Smooth muscle cell (in vitro differentiated cells): ENCODE measurements around the gene FASN. TPM values are rescaled to one million over a fixed set of nuclear protein-coding genes. Genes with fewer than 3 reads are reported as not detected.

Experiments
- DNase-seq: peaks from one replicate; lab custom pipeline; 2025; ENCODE audit not compliant: unreplicated experiment; lab: John Stamatoyannopoulos, UW
- H2AFZ ChIP-seq: fragments of 200-600 bp; sonication (generic); 2 replicates; pipeline ENCODE4 v1.6.0; 2016; ENCODE audit warnings: antibody characterized with exemption, low read depth, mild to moderate bottlenecking
- H3F3A ChIP-seq: fragments of 200-600 bp; sonication (generic); 2 replicates; pipeline ENCODE4 v1.6.0; 2017; ENCODE audit warnings: antibody characterized with exemption, low read depth
- H3K27ac ChIP-seq: fragments of 200-600 bp; sonication (generic); 2 replicates; pipeline ENCODE4 v1.5.1; 2016; ENCODE audit warnings: low read depth, mild to moderate bottlenecking
- H3K27me3 ChIP-seq: fragments of 200-600 bp; sonication (generic); 2 replicates; pipeline ENCODE4 v1.6.1; 2016; ENCODE audit warnings: low read depth, mild to moderate bottlenecking
- H3K36me3 ChIP-seq: fragments of 200-600 bp; sonication (generic); 2 replicates; pipeline ENCODE4 v1.5.1; 2016; ENCODE audit warnings: low read depth
- H3K4me1 ChIP-seq: fragments of 200-600 bp; sonication (generic); 2 replicates; pipeline ENCODE4 v1.5.1; 2016; ENCODE audit warnings: low read depth
- H3K4me2 ChIP-seq: fragments of 200-600 bp; sonication (generic); 2 replicates; pipeline ENCODE4 v1.6.0; 2016; ENCODE audit warnings: mild to moderate bottlenecking
- H3K4me3 ChIP-seq: fragments of 200-600 bp; sonication (generic); 2 replicates; pipeline ENCODE4 v1.5.1; 2016; ENCODE audit warnings: mild to moderate bottlenecking
- H3K79me2 ChIP-seq: fragments of 200-600 bp; sonication (generic); 2 replicates; pipeline ENCODE4 v1.6.0; 2016; ENCODE audit warnings: low read depth, mild to moderate bottlenecking
- H3K9ac ChIP-seq: fragments of 200-600 bp; sonication (generic); 2 replicates; pipeline ENCODE4 v1.6.0; 2016; ENCODE audit warnings: low read depth
- H3K9me3 ChIP-seq: fragments of 200-600 bp; sonication (generic); replicated peaks from 2 replicates; pipeline ENCODE4 v1.5.1; 2016; ENCODE audit warnings: low read depth
- H4K20me1 ChIP-seq: fragments of 200-600 bp; sonication (generic); 2 replicates; pipeline ENCODE4 v1.6.0; 2016; ENCODE audit warnings: low read depth
- WGBS: methylation state at CpG from one replicate; pipeline ENCODE4 v1.1.7; 2016; ENCODE audit warnings: low lambda C conversion rate; 5-methylcytosine and 5-hydroxymethylcytosine counted together
- polyA plus RNA-seq: library from polyadenylated mRNA; unstranded; fragments of >200 nt; fragmentation: Nextera tagmentation; extraction: Ambion mirVana; gene quantifications from 2 replicates; pipeline ENCODE4 v1.2.1, GENCODE V29; 2016
- total RNA-seq: library from RNA; depleted of rRNA; stranded (reverse); fragments of >200 nt; gene quantifications from 2 replicates; pipeline ENCODE4 v1.2.3, GENCODE V29; 2014
- TF ChIP-seq, protein P1 (sequence below): fragments of 200-600 bp; sonication (generic); IDR thresholded peaks from 2 replicates; pipeline ENCODE4 v1.5.1; 2017; ENCODE audit warnings: borderline replicate concordance, mild to moderate bottlenecking, antibody characterized with exemption; ENCODE audit not compliant: insufficient read depth, poor library complexity, severe bottlenecking

The FASN gene
- total and polyA plus RNA-seq, 2 experiments from 2014 or later = 46.6 to 49.3 TPM

DNA sequence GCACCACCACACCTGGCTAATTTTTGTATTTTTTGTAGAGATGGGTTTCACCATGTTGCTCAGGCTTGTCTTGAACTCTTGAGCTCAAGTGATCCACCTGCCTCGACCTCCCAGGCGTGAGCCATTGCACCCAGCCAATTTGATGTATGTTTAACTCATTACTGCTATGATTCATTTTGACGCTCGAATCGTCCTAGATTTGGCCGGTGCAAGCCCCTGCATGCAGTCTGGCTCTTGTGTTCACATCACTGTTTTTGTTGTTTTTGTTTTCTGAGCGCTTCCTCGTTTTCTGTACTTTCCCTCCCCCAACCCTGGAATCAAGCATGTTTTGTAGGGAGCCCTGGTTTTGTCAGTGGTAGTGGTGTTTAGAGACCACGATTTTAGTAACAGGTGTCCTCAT lies 24.6 kb downstream of the FASN start:
- no peak overlapping the region for H3K27ac ChIP-seq
- no peaks in the 10 kb centered on the region for H3K27me3 ChIP-seq
- no peak overlapping the region for H3K9ac ChIP-seq
- no peak for DNase-seq
- no peak overlapping the region for H3K4me3 ChIP-seq
- no peaks in the 10 kb centered on the region for H3K36me3 ChIP-seq
- H3K4me1 ChIP-seq = no peaks in the 10 kb centered on the region
- no peaks in the 10 kb centered on the region for H4K20me1 ChIP-seq
- WGBS = 92% methylated on average over 9 of the region's 9 CpGs
- no peaks in the 10 kb centered on the region for H3K9me3 ChIP-seq
- H2AFZ ChIP-seq = no peak overlapping the region
- no peaks in the 10 kb centered on the region for H3K79me2 ChIP-seq
- H3F3A ChIP-seq = no peaks in the 10 kb centered on the region
- no peak overlapping the region for H3K4me2 ChIP-seq
- TF ChIP-seq, protein P1, sequence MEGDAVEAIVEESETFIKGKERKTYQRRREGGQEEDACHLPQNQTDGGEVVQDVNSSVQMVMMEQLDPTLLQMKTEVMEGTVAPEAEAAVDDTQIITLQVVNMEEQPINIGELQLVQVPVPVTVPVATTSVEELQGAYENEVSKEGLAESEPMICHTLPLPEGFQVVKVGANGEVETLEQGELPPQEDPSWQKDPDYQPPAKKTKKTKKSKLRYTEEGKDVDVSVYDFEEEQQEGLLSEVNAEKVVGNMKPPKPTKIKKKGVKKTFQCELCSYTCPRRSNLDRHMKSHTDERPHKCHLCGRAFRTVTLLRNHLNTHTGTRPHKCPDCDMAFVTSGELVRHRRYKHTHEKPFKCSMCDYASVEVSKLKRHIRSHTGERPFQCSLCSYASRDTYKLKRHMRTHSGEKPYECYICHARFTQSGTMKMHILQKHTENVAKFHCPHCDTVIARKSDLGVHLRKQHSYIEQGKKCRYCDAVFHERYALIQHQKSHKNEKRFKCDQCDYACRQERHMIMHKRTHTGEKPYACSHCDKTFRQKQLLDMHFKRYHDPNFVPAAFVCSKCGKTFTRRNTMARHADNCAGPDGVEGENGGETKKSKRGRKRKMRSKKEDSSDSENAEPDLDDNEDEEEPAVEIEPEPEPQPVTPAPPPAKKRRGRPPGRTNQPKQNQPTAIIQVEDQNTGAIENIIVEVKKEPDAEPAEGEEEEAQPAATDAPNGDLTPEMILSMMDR = no peak

DNA sequence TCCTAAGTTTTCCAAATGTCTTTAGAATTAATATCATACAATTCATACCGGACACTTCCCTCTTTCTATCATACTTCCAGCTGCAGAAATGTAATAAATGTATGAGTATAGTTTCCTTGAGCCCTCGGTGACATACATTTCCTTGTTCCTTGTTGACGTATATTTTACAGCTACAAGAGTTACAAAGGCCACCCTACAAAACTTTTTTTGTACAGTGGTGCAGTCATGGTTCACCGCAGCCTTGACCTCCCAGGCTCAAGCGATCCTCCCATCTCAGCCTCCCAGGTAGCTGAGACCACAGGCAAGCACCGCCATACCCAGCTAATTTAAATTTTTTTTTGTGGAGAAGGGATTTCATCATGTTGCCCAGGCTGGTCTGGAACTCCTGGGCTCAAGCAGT lies 25.2 kb downstream of the FASN start:
- no peak overlapping the region for H3K9ac ChIP-seq
- H3F3A ChIP-seq = no peaks in the 10 kb centered on the region
- H2AFZ ChIP-seq = no peak overlapping the region
- no peak overlapping the region for H3K4me3 ChIP-seq
- no peak for DNase-seq
- TF ChIP-seq, protein P1 = no peak
- no peaks in the 10 kb centered on the region for H3K36me3 ChIP-seq
- no peaks in the 10 kb centered on the region for H3K4me1 ChIP-seq
- no peaks in the 10 kb centered on the region for H3K9me3 ChIP-seq
- no peak overlapping the region for H3K4me2 ChIP-seq
- no peaks in the 10 kb centered on the region for H3K27me3 ChIP-seq
- H3K27ac ChIP-seq = no peak overlapping the region
- WGBS = 95% methylated on average over 6 of the region's 6 CpGs
- H4K20me1 ChIP-seq = no peaks in the 10 kb centered on the region
- H3K79me2 ChIP-seq = no peaks in the 10 kb centered on the region

DNA sequence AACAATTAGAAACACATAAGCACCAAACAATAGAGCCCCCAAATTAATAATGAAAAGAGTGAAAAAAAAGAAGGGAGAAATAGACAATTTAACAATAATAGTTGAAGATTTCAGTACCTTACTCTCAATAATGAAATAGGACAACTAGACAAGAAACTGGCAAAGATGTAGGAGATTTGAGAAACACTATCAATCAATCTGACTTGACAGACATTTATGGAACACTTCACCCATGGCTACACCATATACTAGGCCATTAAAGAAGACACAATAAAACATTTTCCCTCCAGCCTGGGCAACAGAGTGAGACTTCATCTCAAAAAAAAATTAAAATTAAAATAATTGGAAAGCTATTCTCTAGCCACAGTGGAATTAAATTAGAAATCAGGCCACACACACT lies 27.4 kb downstream of the FASN start:
- Histone ChIP-seq H3K27me3 (no peaks in the 10 kb centered on the region), H3K4me2 (no peak overlapping the region), H3K9me3 (no peaks in the 10 kb centered on the region), H3K4me3 (no peak overlapping the region), H3K9ac (no peak overlapping the region), H3K4me1 (no peaks in the 10 kb centered on the region), H3F3A (no peaks in the 10 kb centered on the region), H3K27ac (no peak overlapping the region), H3K36me3 (no peaks in the 10 kb centered on the region), H3K79me2 (no peaks in the 10 kb centered on the region), H4K20me1 (no peaks in the 10 kb centered on the region), H2AFZ (no peak overlapping the region)
- TF ChIP-seq, protein P1 = no peak
- DNase-seq = no peak

DNA sequence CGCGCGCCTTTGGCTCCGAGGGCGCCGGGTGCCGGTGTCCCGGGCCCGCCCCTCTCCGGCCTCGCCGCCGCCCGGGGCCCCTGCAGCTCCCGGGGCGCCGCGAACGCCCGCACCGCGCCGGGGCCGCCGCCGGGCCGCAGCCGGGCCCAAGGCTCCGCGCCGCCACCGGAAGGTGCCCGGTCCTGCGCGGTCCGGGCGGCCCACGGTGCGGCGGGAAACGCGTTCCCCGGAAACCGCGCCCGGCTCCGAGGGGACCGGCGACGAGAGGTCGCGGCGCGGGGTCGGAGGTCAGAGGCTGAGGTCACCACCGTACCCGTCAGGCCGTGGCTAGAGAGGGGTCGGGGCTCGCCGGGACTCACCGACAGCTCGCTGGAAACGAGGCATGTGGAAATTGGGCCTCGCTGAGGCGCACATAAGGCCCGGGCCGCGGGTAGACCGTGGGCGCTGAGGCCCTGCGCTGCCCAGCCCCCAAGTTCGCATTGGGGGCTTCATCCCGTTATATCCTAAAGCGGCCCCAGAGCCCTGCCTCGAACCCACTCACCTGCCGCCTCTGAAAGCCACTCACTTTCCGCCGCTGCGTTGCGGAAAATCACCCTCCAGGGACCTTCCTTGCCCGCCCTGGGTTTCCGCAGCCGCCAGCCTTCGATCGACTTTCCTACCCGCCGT lies 32.3 kb downstream of the FASN start, which contains the start of gene DUS1L:
TSS of gene DUS1L (minus strand) at position 167 of the 666 bp plus-strand sequence. CDS start 745 bp downstream, outside the sequence.
- Histone ChIP-seq H3K4me2 (peak within 1 kb of the TSS; percentile 96), H3K4me1 (peaks cover 6% of the 10 kb centered on the region), H2AFZ (peak within 1 kb of the TSS; percentile 92), H4K20me1 (no peaks in the 10 kb centered on the region), H3K27ac (no peak within 1 kb of the TSS), H3K36me3 (no peaks in the 10 kb centered on the region), H3K9ac (peak within 1 kb of the TSS; percentile 88), H3K79me2 (peaks cover 5% of the 10 kb centered on the region), H3F3A (no peaks in the 10 kb centered on the region), H3K9me3 (no peaks in the 10 kb centered on the region), H3K27me3 (no peaks in the 10 kb centered on the region), H3K4me3 (peak within 1 kb of the TSS; percentile 74)
- 13% methylated on average over 62 of the region's 88 CpGs for WGBS
- no peak for DNase-seq
- TF ChIP-seq, protein P1 = no peak
